HAP-1 (cell line): ENCODE results near the gene ITIH4.

Source experiments
- DNase-seq, 2 experiments: peaks; one replicate each; pipeline ENCODE4 v3.0.0-alpha.2; 2016 to 2020; ENCODE audit warnings: low spot score in 2 of 2
- H3K27me3 ChIP-seq: fragments of 250-450 bp; sonication (Bioruptor Pico); 2 replicates; pipeline ENCODE4 v1.5.1; 2020; ENCODE audit warnings: low read depth, mild to moderate bottlenecking, moderate library complexity
- H3K36me3 ChIP-seq: fragments of 250-450 bp; sonication (Bioruptor Pico); replicated peaks from 2 replicates; pipeline ENCODE4 v1.5.1; 2020; ENCODE audit warnings: mild to moderate bottlenecking
- H3K4me1 ChIP-seq: fragments of 250-450 bp; sonication (Bioruptor Pico); 2 replicates; pipeline ENCODE4 v1.5.1; 2020; ENCODE audit warnings: mild to moderate bottlenecking
- H3K4me3 ChIP-seq: fragments of 250-450 bp; sonication (Bioruptor Pico); 2 replicates; pipeline ENCODE4 v1.5.1; 2020; ENCODE audit warnings: mild to moderate bottlenecking, moderate library complexity
- H3K9me3 ChIP-seq: fragments of 250-450 bp; sonication (Bioruptor Pico); 2 replicates; pipeline ENCODE4 v1.5.1; 2020; ENCODE audit warnings: mild to moderate bottlenecking, moderate library complexity
- in situ Hi-C: fragments of 300-500 bp; cut with MboI; formaldehyde crosslinking; loops from 3 replicates; pipeline ENCODE4 v1.14.3; 2020; ENCODE audit warnings: low sequenced_read_pairs, inconsistent platforms, mixed read lengths

Gene ITIH4

GRCh38 chr3:52836471-52836845, 6.0 kb upstream of the ITIH4 start:
- H3K27me3 ChIP-seq = no peaks in the 10 kb centered on the region
- DNase-seq = no peak
- H3K9me3 ChIP-seq = no peaks in the 10 kb centered on the region
- no peaks in the 10 kb centered on the region for H3K36me3 ChIP-seq
- H3K4me3 ChIP-seq = no peak overlapping the region
- H3K4me1 ChIP-seq = no peaks in the 10 kb centered on the region
- in situ Hi-C loops = no loop called here

- H3K9me3 ChIP-seq = no peaks in the 10 kb centered on the region
- DNase-seq = no peak
- in situ Hi-C loops = no loop called here
- no peaks in the 10 kb centered on the region for H3K36me3 ChIP-seq
- no peaks in the 10 kb centered on the region for H3K27me3 ChIP-seq
- H3K4me3 ChIP-seq = no peak overlapping the region
- H3K4me1 ChIP-seq = no peaks in the 10 kb centered on the region
Observed at GRCh38 chr3:52835766-52836470, 5.4 kb upstream of the ITIH4 start.

DNA sequence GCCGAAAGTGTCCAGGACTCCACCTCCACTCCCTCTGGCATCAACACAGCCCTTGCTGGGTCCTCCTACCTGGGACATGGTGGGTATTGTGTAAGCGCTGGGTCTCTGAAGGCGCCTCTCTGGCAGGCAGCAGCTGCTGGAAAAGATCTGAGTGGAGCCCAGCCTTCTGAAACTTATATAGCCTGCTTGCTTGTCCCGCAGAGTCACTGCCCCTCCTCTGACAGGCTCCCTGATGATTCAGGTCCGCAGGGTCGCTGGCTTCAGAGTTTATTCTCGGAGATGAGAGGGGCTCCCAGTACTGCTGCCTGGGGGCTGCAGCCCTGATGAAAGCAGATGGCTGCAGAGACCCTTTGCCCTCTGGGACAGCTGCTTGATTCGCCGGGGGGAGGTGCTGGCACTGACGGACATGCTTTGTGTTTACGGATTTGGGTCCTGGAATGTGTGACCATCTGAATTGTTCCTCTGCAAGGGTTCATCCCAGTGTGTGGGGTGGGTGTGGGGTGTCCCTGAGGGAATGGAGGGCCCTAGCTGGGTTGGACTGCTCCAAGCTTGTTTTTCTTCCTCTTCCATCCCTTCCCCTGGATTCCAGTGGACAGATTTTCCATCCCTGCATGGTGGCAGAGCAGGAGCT, 4.5 kb upstream of the ITIH4 start, which contains the start of gene MUSTN1:
MUSTN1 (minus strand) TSS at position 149 of the 631 bp plus-strand sequence; CDS start at position 78, 71 bp downstream.
- in situ Hi-C loops = no loop called here
- no peaks in the 10 kb centered on the region for H3K9me3 ChIP-seq
- H3K4me1 ChIP-seq = no peaks in the 10 kb centered on the region
- no peaks in the 10 kb centered on the region for H3K36me3 ChIP-seq
- no peaks in the 10 kb centered on the region for H3K27me3 ChIP-seq
- no peak for DNase-seq
- no peak within 1 kb of the TSS for H3K4me3 ChIP-seq

DNA sequence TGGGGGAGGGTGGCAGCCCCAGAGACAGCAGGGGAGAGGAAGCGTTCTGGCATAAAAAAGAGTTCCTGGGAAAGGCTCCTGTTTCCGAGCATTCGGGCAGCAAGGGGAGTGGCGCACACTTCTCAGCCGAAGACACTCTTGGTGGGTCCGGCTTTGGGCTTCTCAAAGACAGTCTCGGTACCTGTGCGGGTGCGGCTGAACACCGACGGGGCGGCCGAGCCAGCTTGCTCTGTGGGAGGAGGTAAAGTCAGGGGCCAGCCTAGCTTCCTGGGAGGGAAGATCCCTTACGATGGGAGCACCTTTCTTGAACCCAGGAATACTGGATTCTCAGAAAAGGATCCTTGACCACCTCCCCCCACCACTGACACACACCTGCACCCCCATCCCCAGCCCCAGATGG, 2.7 kb upstream of the ITIH4 start:
- Histone ChIP-seq H3K27me3 (no peaks in the 10 kb centered on the region), H3K4me1 (no peaks in the 10 kb centered on the region), H3K36me3 (no peaks in the 10 kb centered on the region), H3K4me3 (no peak overlapping the region), H3K9me3 (no peaks in the 10 kb centered on the region)
- DNase-seq = no peak
- in situ Hi-C loops = no loop called here

- peak in 1 of 2 experiments; percentile 32 for DNase-seq
Observed at GRCh38 chr3:52831500-52832301, 1.2 kb upstream of the ITIH4 start.

DNA sequence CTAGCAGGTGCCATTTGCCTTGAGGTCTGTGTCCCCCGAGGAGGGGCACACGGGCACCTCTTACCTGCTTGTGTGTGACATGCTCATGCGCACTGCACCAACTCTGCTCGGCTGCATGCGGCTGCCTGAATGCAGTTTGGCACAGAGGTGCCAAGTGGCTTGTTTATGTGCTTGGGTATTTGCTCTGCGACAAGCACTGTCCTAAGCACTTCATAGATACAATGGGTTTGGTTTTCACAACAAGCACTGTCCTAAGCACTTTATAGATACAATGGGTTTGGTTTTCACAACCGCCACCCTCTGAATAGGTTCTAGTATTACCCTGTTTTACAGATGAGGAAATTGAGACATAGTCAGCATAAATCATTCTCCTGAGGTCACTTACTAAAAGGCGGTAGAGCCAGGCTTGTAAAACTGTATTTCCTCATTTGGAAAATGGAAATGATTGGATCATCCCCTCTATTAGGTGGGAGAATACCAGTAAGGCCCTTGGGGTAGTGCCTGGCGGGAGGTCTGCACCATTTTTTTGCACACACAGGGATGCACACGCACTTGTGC, 487 bp downstream of the ITIH4 start:
- no peak for DNase-seq
- Histone ChIP-seq H3K4me1 (no peaks in the 10 kb centered on the region), H3K9me3 (no peaks in the 10 kb centered on the region), H3K36me3 (no peaks in the 10 kb centered on the region), H3K4me3 (no peak overlapping the region), H3K27me3 (no peaks in the 10 kb centered on the region)
- in situ Hi-C loops = no loop called here

More at GRCh38 chr3:52831500-52832301, 1.2 kb upstream of the ITIH4 start:
- H3K4me1 ChIP-seq = no peaks in the 10 kb centered on the region
- no peaks in the 10 kb centered on the region for H3K36me3 ChIP-seq
- no peaks in the 10 kb centered on the region for H3K27me3 ChIP-seq
- H3K9me3 ChIP-seq = no peaks in the 10 kb centered on the region
- H3K4me3 ChIP-seq = no peak overlapping the region
- in situ Hi-C loops = no loop called here

GRCh38 chr3:52829482-52829881, 990 bp downstream of the ITIH4 start:
- no peaks in the 10 kb centered on the region for H3K9me3 ChIP-seq
- H3K4me1 ChIP-seq = no peaks in the 10 kb centered on the region
- DNase-seq = no peak
- H3K27me3 ChIP-seq = no peaks in the 10 kb centered on the region
- no peaks in the 10 kb centered on the region for H3K36me3 ChIP-seq
- no peak overlapping the region for H3K4me3 ChIP-seq
- in situ Hi-C loops = no loop called here

- in situ Hi-C loops = no loop called here
Observed at GRCh38 chr3:52827866-52828376, 2.6 kb downstream of the ITIH4 start.

GRCh38 chr3:52827441-52827840, 3.0 kb downstream of the ITIH4 start:
- Histone ChIP-seq H3K4me3 (no peak overlapping the region), H3K4me1 (no peaks in the 10 kb centered on the region), H3K9me3 (no peaks in the 10 kb centered on the region), H3K27me3 (no peaks in the 10 kb centered on the region), H3K36me3 (no peaks in the 10 kb centered on the region)
- in situ Hi-C loops = no loop called here
- no peak for DNase-seq

More at GRCh38 chr3:52827866-52828376, 2.6 kb downstream of the ITIH4 start:
- H3K36me3 ChIP-seq = no peaks in the 10 kb centered on the region
- H3K4me3 ChIP-seq = no peak overlapping the region
- no peak for DNase-seq
- H3K9me3 ChIP-seq = no peaks in the 10 kb centered on the region
- no peaks in the 10 kb centered on the region for H3K4me1 ChIP-seq
- H3K27me3 ChIP-seq = no peaks in the 10 kb centered on the region

DNA sequence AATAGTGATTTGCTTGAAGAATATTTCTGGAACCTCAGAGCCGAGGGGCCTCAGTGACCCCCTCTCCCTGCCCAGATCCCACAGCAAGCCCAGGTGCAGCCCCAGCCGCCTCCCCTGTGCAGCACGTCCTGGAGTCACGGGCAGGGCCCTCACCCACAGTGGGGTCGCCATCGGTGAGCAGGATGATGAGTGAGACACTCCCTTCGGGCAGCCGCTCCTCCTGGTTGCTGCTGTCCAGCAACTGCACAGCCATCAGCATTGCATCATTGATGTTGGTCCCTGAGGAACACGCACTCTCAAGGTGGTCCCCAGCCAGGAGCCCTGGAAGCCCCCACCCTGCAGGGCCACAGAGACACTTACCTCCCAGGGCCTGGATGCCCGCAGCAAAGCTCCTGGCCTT, 6.4 kb downstream of the ITIH4 start:
- no peak for DNase-seq
- Histone ChIP-seq H3K27me3 (no peaks in the 10 kb centered on the region), H3K4me3 (no peak overlapping the region), H3K36me3 (no peaks in the 10 kb centered on the region), H3K9me3 (no peaks in the 10 kb centered on the region), H3K4me1 (no peaks in the 10 kb centered on the region)
- in situ Hi-C loops = no loop called here

DNA sequence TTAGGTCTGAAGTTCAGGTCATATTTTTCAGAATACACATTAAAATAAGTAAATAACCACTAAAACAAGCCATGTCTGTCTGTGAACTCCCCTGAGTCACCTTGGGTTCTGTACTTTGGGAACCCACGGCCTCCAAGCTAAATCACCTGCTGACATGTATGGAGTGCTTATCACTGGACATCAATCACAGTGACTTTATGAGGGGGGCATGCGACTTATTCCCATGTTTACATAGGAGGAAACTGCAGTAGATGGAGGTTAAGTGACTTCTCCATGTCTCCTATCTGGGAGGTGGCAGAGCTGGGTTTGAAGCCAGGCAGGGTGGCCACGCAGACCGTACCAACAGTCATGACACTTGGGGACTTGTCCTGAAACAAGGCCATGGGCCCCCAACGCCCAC, 8.1 kb downstream of the ITIH4 start:
- DNase-seq = no peak
- no peaks in the 10 kb centered on the region for H3K27me3 ChIP-seq
- in situ Hi-C loops = no loop called here

DNA sequence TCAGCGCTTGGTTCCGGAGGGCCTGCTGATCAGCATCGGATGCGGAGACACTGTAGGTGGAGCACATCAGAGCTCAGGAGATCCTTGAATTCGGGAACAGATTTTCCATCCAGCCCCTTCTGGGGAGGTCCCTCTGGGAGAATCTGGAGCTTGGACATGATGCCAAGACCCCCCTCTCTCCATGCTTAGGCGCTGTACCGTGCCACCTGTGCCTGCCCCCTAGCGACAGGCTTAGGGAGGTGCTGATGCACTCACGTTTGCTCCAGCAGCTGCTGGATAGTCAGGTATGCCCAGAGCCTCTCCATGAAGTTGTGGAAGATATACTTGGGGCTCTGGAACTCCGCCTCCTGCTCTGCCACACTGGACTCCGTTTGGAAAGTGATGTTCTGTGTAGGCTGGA, 9.7 kb downstream of the ITIH4 start:
- in situ Hi-C loops = no loop called here
- H3K4me1 ChIP-seq = no peaks in the 10 kb centered on the region
- H3K27me3 ChIP-seq = no peaks in the 10 kb centered on the region
- no peaks in the 10 kb centered on the region for H3K36me3 ChIP-seq
- peak; percentile 4 to 66 for DNase-seq
- no peak overlapping the region for H3K4me3 ChIP-seq
- no peaks in the 10 kb centered on the region for H3K9me3 ChIP-seq

More for the DNA sequence above, 8.1 kb downstream of the ITIH4 start:
- Histone ChIP-seq H3K4me3 (no peak overlapping the region), H3K36me3 (no peaks in the 10 kb centered on the region), H3K4me1 (no peaks in the 10 kb centered on the region), H3K9me3 (no peaks in the 10 kb centered on the region)

DNA sequence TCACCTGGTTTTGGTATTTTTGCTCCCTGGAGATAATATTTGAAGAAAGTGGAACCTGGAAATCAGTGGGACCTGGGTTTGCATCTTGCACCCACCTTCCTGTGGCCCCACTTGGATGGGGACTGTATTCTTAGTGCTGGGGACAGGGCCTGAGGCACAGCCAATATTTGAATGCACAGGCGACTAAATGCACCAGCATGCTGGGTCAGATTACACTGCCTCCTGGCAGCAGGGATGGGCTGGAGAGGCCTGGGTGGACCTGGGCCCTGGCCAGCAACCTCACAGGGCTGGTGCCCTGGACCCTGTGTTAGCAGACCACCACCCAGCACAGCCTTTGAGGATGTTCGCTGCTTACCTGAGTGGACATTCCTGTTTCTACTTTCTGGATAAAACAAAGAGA, 10.5 kb downstream of the ITIH4 start:
- Histone ChIP-seq H3K9me3 (no peaks in the 10 kb centered on the region), H3K4me1 (no peaks in the 10 kb centered on the region), H3K4me3 (no peak overlapping the region), H3K36me3 (no peaks in the 10 kb centered on the region), H3K27me3 (no peaks in the 10 kb centered on the region)
- DNase-seq = no peak
- in situ Hi-C loops = no loop called here
